Astrocyte (in vitro differentiated cells and primary cell): ENCODE measurements around the gene GTPBP6. TPM values are rescaled to one million over a fixed set of nuclear protein-coding genes. Genes with fewer than 3 reads are reported as not detected.
"Not testable (repeated sequence)": the region's sequence is repeated elsewhere in the genome, so short reads cannot be mapped to it uniquely, and the experiment has no call there.

Experiments
- DNase-seq: peaks from one replicate; pipeline ENCODE4 v3.0.0-alpha.2; 2010; ENCODE audit warnings: low read depth
- FAIRE-seq: peaks from 2 replicates; lab custom pipeline; 2011; peaks lifted over from hg19 to GRCh38; lab: Jason Lieb, UNC
- H2AFZ ChIP-seq: 2 replicates; pipeline ENCODE4 v1.6.0; 2012; ENCODE audit warnings: low read depth, low read length, inconsistent platforms
- H3K27ac ChIP-seq: 2 replicates; pipeline ENCODE4 v1.5.1; 2011; ENCODE audit warnings: low read depth, low read length, inconsistent platforms
- H3K27me3 ChIP-seq: 2 replicates; pipeline ENCODE4 v1.6.0; 2011; ENCODE audit warnings: low read length, inconsistent platforms; ENCODE audit not compliant: insufficient read depth
- H3K36me3 ChIP-seq: 2 replicates; pipeline ENCODE4 v1.5.1; 2011; ENCODE audit warnings: low read length, inconsistent platforms; ENCODE audit not compliant: insufficient read depth
- H3K4me1 ChIP-seq: 2 replicates; pipeline ENCODE4 v1.5.1; 2011; ENCODE audit warnings: low read length, inconsistent platforms; ENCODE audit not compliant: insufficient read depth
- H3K4me2 ChIP-seq: 2 replicates; pipeline ENCODE4 v1.6.0; 2012; ENCODE audit warnings: low read length, inconsistent platforms
- H3K4me3 ChIP-seq: 2 replicates; pipeline ENCODE4 v1.5.1; 2011; ENCODE audit warnings: low read depth, mild to moderate bottlenecking, low read length, inconsistent platforms; ENCODE audit not compliant: insufficient read depth
- H3K79me2 ChIP-seq: 2 replicates; pipeline ENCODE4 v1.6.0; 2012; ENCODE audit warnings: mild to moderate bottlenecking, low read length, inconsistent platforms; ENCODE audit not compliant: insufficient read depth
- H3K9ac ChIP-seq: 2 replicates; pipeline ENCODE4 v1.6.0; 2012; ENCODE audit warnings: mild to moderate bottlenecking, low read length, inconsistent platforms
- H3K9me3 ChIP-seq: 2 replicates; pipeline ENCODE4 v1.5.1; 2012; ENCODE audit warnings: low read depth, mild to moderate bottlenecking, low read length, inconsistent platforms; ENCODE audit not compliant: insufficient read depth
- H4K20me1 ChIP-seq: 2 replicates; pipeline ENCODE4 v1.6.0; 2012; ENCODE audit warnings: low read length, inconsistent platforms; ENCODE audit not compliant: insufficient read depth
- H3K27ac Mint-ChIP-seq: one replicate; pipeline ENCODE4 v1.8.0; 2021; ENCODE audit warnings: mild to moderate bottlenecking, mixed read lengths; ENCODE audit not compliant: unreplicated experiment
- H3K27me3 Mint-ChIP-seq: one replicate; pipeline ENCODE4 v1.8.0; 2021; ENCODE audit warnings: low read depth, mixed read lengths; ENCODE audit not compliant: unreplicated experiment
- H3K36me3 Mint-ChIP-seq: one replicate; pipeline ENCODE4 v1.8.0; 2021; ENCODE audit warnings: low read depth, mixed read lengths; ENCODE audit not compliant: unreplicated experiment
- H3K4me1 Mint-ChIP-seq: one replicate; pipeline ENCODE4 v1.8.0; 2021; ENCODE audit warnings: low read depth, mixed read lengths; ENCODE audit not compliant: unreplicated experiment
- H3K4me3 Mint-ChIP-seq: one replicate; pipeline ENCODE4 v1.8.0; 2021; ENCODE audit warnings: mild to moderate bottlenecking, moderate library complexity, mixed read lengths; ENCODE audit not compliant: unreplicated experiment
- H3K9me3 Mint-ChIP-seq: one replicate; pipeline ENCODE4 v1.8.0; 2021; ENCODE audit warnings: mild to moderate bottlenecking, mixed read lengths; ENCODE audit not compliant: unreplicated experiment
- CTCF ChIP-seq: IDR thresholded peaks from 2 replicates; pipeline ENCODE4 v1.5.1; 2011; ENCODE audit warnings: low read depth, mild to moderate bottlenecking, inconsistent platforms, low read length, moderate library complexity; ENCODE audit not compliant: insufficient read depth
- EZH2 ChIP-seq: IDR thresholded peaks from 2 replicates; pipeline ENCODE4 v1.6.1; 2012; ENCODE audit warnings: mild to moderate bottlenecking, low read length, inconsistent platforms; ENCODE audit not compliant: insufficient read depth
- total RNA-seq: library from RNA; stranded (reverse); gene quantifications from 2 replicates; pipeline ENCODE4 v1.2.1, GENCODE V29; 2021

GTPBP6 gene
- total RNA-seq, 1 donor from 2014 or later, result 30.5 TPM

GRCh38 chrX:352181-352580 is 33.6 kb upstream of the GTPBP6 start:
- TF ChIP-seq CTCF (no peak), EZH2 (no peak)
- Histone ChIP-seq H3K9ac (no peak overlapping the region), H3K27ac (no peak overlapping the region), H2AFZ (no peak overlapping the region), H3K4me1 (peaks cover 6% of the 10 kb centered on the region), H3K4me2 (no peak overlapping the region), H4K20me1 (no peaks in the 10 kb centered on the region), H3K4me3 (no peak overlapping the region), H3K27me3 (no peaks in the 10 kb centered on the region), H3K79me2 (peaks cover 4% of the 10 kb centered on the region), H3K9me3 (no peaks in the 10 kb centered on the region), H3K36me3 (no peaks in the 10 kb centered on the region)
- H3K27ac Mint-ChIP-seq, result no peak overlapping the region
- H3K4me1 Mint-ChIP-seq, result peaks cover 31% of the 10 kb centered on the region
- H3K27me3 Mint-ChIP-seq, result no peaks in the 10 kb centered on the region
- H3K36me3 Mint-ChIP-seq, result peaks cover 21% of the 10 kb centered on the region
- H3K4me3 Mint-ChIP-seq, result no peak overlapping the region
- H3K9me3 Mint-ChIP-seq, result peaks cover 2% of the 10 kb centered on the region
- DNase-seq (no peak), FAIRE-seq (no peak)

- no peaks in the 10 kb centered on the region for H3K27me3 ChIP-seq
- H3K79me2 ChIP-seq, result peaks cover 4% of the 10 kb centered on the region
- no peak for TF ChIP-seq CTCF
- no peak for TF ChIP-seq EZH2
- no peak overlapping the region for H2AFZ ChIP-seq
- H3K9me3 Mint-ChIP-seq, result no peaks in the 10 kb centered on the region
- H3K27ac ChIP-seq, result no peak overlapping the region
- peaks cover 25% of the 10 kb centered on the region for H3K36me3 Mint-ChIP-seq
- no peak overlapping the region for H3K27ac Mint-ChIP-seq
- DNase-seq (no peak), FAIRE-seq (no peak)
- H3K4me1 ChIP-seq, result peaks cover 5% of the 10 kb centered on the region
- no peak overlapping the region for H3K4me3 Mint-ChIP-seq
- peaks cover 28% of the 10 kb centered on the region for H3K4me1 Mint-ChIP-seq
- no peak overlapping the region for H3K9ac ChIP-seq
- no peaks in the 10 kb centered on the region for H4K20me1 ChIP-seq
- no peaks in the 10 kb centered on the region for H3K27me3 Mint-ChIP-seq
- no peak overlapping the region for H3K4me3 ChIP-seq
- no peaks in the 10 kb centered on the region for H3K9me3 ChIP-seq
- H3K36me3 ChIP-seq, result no peaks in the 10 kb centered on the region
- no peak overlapping the region for H3K4me2 ChIP-seq
Measured at GRCh38 chrX:351736-352135, 33.1 kb upstream of the GTPBP6 start.

GRCh38 chrX:351324-351641 is 32.7 kb upstream of the GTPBP6 start:
- H3K9ac ChIP-seq, FAIRE-seq, H3K27ac ChIP-seq, H3K27me3 ChIP-seq, H3K9me3 Mint-ChIP-seq, H3K27me3 Mint-ChIP-seq, H4K20me1 ChIP-seq, H3K4me3 Mint-ChIP-seq, H3K79me2 ChIP-seq, H3K4me1 ChIP-seq, H3K4me2 ChIP-seq, H3K27ac Mint-ChIP-seq, H2AFZ ChIP-seq, H3K9me3 ChIP-seq, DNase-seq, H3K36me3 ChIP-seq, H3K4me3 ChIP-seq: not testable (repeated sequence)
- H3K4me1 Mint-ChIP-seq, result peaks cover 23% of the 10 kb centered on the region
- H3K36me3 Mint-ChIP-seq, result peaks cover 23% of the 10 kb centered on the region
